Pons (tissue), 1 donor: ENCODE data around the gene RAB5IF.
"Not testable (repeated sequence)": the region's sequence is repeated elsewhere in the genome, so short reads cannot be mapped to it uniquely, and the experiment has no call there.

Experiments
- DNase-seq: peaks from one replicate; pipeline ENCODE4 v3.0.0-alpha.2; 2016; ENCODE audit warnings: low spot score

RAB5IF gene

DNA sequence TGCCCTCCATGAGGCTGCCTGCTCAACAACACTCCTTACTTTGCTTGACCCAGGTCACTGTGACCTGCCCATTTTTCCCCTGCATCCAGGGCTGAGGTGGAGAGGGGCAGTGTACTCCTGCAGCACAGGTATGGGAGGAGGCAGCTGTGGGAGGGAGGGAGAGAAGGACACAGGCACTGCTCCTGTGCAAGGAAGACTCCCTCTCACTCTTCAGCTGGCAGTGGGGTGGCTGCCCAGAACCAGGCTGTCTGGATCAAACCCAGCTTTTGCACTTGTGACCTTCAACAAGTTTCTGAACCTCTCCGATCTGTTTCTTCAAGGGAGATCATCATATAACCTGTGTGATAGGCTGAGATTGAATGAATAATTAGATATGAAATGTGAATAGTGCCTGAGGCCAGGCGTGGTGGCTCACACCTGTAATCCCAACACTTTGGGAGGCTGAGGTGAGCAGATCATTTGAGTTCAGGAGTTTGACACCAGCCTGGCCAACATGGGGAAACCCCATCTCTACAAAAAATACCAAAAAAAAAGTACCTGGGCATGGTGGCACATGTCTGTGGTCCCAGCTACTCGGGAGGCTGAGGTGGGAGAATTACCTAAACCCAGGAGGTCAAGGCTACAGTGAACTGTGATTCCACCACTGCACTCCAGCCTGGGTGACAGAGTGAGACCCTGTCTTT, 18.1 kb upstream of the RAB5IF start:
- DNase-seq = no peak

DNA sequence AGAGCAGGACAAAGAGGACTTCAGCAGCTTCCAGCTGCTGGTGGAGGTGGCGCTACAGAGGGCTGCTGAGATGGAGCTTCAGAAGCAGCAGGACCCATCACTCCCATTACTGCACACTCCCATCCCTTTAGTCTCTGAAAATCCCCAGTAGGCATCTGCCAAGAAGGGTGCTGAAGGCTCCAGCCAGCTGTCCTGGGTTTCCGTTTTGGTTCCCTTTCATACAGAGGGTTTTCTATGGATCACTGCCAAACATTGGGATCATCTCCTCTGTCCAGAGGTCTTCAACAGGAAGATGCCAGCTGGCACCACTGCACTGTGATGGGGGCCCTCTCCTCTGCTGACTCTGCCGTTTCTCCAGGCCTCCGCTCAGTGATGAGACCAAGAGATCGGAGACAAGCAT, 14.3 kb upstream of the RAB5IF start:
- no peak for DNase-seq

DNA sequence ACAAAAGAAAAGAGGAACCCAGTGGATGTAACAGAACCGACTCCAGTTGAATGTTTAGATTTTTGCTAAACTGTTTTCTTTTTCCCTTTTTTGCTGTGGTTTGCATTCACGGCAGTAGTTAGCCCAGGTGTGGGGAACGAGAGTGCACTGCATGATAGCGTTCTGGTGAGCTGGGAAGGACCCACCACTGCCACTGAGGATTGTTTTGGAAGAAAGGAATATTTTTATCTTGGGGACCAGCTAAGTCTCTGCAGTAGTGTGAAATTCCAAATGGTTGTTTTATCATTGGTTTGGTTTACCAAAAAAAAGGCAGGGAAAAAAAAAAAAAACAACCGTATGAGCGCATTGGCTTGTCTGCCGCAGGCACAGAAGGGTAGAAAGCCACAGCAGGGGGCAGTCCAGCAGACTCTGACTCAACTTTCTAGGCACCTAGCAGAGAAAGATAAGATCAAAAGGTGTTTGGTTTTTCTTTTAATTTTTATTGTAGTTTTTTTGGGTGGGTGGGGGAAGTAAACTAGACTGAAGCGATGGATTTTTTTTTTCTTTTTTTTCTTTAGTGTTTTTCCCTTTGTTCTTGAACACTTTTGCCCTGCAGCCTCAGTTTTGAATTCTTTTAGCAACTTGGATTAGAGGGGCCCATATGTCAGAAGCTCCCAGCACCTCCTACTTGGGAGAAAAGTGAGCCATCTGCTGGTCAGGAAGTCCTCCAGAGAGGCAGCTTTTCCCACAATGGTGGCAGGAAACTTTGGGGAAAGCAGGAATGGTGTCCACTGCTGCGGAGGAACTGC, 13.5 kb upstream of the RAB5IF start:
- DNase-seq = peak; percentile 43

- no peak for DNase-seq
These were observed 12.1 kb upstream of the RAB5IF start for GRCh38 chr20:36593347-36593929.

DNA sequence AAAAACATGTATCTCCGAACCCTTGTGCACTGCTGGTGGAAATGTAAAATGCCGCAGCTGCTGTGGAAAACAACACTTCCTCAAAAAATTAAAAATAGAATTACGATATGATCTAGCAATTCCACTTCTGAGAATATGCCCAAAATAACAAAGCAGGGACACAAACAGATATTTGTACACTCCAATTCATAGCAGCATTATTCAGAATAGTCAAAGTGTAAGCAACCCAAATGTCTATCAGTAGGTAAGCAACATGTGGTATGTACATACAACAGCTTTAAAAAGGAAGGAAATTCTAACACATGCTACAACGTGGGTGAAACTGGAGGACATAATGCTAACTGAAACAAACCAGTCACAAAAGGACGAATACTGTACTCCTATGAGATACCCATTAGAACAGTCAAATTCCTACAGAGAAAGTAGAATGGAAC, 5.7 kb upstream of the RAB5IF start:
- peak; percentile 45 for DNase-seq

GRCh38 chr20:36601540-36601939, 4.0 kb upstream of the RAB5IF start:
- DNase-seq = peak; percentile 49

DNA sequence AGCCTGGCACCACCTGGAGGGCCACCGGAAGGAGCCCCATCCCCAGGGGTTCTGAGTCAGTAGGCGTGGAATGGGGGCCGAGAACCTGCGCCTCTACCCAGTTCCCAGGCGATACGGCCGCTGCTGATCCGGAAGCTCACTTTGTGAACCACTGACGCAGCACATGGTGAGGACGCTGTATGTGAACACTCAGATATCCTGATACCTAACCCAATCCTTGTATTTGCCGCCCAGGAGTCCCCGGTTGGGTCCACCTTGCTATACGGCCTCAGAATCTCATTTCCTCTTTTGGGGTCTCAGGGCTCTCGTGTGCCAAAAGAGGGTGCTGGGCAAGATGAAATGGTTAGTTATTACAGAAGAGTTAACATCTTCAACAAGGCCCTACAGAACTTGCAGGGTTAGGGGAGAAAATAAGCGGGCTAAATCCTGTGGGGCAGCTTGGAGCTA, 604 bp upstream of the RAB5IF start:
- no peak for DNase-seq

GRCh38 chr20:36606158-36607066, 833 bp downstream of the RAB5IF start:
- no peak for DNase-seq

- no peak for DNase-seq
These were observed 2.2 kb downstream of the RAB5IF start for GRCh38 chr20:36607586-36608387.

DNA sequence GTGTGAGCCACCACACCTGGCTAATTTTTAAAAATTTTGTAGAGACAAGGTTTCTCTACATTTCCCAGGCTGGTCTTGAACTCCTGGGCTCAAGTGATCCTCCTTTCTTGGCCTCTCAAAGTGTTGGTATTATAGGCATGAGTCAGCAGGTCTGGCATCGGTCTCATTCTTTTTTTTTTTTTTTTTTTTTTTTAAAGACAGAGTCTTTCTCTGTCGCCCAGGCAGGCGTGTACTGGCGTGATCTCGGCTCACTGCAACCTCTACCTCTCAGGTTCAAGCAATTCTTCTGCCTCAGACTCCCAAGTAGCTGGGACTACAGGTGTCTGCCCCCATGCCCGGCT, 2.8 kb downstream of the RAB5IF start:
- not testable (repeated sequence) for DNase-seq

DNA sequence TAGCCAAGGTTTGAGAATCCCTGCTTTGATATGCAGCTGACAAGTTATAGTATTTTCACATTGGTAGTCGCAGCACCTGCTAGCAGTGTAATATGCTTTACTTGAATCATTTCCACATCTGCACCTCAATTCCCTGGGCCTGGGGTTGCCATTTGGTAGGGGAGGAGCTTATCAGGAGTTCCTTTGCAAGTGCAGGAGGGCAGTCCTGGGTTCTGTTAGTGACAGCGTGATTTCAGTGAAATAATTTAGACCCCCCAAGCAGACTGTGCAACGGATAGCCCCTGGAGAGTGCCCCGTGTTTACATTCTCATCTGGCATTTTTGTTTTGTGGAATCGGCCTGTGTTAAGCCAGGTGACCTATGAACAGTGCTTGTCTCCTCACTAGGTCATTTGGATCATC, 6.0 kb downstream of the RAB5IF start:
- DNase-seq = no peak

DNA sequence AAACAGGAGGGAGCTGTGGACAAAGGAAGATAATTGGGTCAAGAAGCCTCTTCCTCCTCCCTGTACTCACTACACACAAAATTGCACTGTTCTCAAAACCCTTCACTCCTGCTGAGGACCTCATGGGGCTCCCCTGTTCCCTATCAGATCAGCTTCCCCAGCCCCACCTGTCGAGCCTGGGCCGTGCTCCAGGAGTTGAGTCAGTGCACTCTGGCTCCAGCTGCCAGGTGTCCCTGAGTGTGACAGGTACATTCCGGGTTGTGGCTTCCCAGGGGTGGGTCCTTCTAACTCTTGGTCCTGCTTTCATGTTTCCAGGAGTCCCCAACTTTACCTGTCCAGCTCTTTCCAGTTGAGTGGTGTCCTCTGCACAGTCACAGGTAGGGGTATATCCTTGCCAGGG, 8.4 kb downstream of the RAB5IF start:
- DNase-seq = no peak

- no peak for DNase-seq
These were observed 9.4 kb downstream of the RAB5IF start for GRCh38 chr20:36614781-36615557.

- DNase-seq = no peak
These were observed 15.3 kb downstream of the RAB5IF start for GRCh38 chr20:36620917-36621316.

DNA sequence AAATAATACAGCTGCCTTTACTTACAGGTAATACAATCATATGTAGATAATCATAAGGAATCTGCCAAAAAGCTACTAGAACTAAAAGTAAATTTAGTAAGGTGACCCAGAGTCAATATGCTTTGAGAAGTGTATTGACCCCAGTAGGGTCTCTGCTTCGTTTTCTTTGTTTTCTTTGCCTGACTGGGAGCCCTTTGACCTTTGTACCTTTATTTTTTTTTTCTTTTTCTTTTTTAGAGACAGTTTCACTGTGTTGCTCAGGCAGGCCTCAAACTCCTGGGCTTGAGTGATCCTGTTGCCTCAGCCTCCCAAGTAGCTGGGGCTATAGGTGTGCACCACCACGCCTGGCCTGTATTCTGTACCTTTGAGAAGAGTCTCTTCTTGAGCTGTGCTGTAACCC, 17.9 kb downstream of the RAB5IF start:
- DNase-seq = no peak

- peak; percentile 51 for DNase-seq
These were observed 18.7 kb downstream of the RAB5IF start for GRCh38 chr20:36624068-36624943.

DNA sequence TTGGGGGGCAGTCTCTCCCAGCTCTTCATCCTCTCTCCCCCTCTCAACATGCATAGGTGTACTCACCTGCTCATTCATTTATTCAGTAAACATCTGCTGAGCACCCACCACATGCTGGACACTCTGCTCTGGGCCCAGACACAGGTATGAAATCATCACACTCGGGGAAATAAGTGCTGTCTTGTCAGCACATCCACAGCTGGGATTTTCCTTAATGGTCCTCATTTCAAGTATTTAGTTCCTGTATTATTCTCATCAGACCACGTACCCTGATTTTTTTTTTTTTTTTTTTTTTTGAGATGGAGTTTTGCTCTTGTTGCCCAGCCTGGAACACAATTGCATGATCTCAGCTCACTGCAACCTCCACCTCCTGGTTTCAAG, 19.4 kb downstream of the RAB5IF start:
- DNase-seq = no peak

DNA sequence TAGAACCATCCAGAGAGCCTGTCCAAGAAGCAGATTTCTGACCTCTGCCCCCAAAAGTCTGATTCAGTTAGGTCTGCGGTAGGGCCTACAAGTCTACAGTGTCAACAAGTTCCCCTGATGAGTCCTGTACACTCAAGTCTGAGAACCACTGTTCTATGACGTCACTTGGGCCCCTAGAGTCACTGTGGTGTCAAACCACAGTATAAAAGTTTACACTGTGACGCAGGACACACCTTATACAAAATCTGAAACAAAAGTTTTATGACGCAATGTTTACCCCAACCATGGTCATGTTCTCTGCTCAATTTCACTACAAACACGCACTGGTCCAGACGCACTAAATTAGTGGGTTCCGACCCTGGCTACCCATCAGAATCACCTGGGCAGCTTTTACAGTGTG, 22.5 kb downstream of the RAB5IF start:
- DNase-seq = no peak
